SK-N-MC (cell line): ENCODE results near the gene ARHGAP44.

Source experiments
- EZH2 ChIP-seq: fragments of 200-600 bp; sonication (generic); IDR thresholded peaks from one replicate; pipeline ENCODE4 v1.6.1; 2017; ENCODE audit warnings: antibody characterized with exemption
- POLR2AphosphoS5 ChIP-seq: IDR thresholded peaks from 2 replicates; pipeline ENCODE4 v1.6.1; 2012; ENCODE audit warnings: mild to moderate bottlenecking, low read depth, low read length, borderline replicate concordance

DNA sequence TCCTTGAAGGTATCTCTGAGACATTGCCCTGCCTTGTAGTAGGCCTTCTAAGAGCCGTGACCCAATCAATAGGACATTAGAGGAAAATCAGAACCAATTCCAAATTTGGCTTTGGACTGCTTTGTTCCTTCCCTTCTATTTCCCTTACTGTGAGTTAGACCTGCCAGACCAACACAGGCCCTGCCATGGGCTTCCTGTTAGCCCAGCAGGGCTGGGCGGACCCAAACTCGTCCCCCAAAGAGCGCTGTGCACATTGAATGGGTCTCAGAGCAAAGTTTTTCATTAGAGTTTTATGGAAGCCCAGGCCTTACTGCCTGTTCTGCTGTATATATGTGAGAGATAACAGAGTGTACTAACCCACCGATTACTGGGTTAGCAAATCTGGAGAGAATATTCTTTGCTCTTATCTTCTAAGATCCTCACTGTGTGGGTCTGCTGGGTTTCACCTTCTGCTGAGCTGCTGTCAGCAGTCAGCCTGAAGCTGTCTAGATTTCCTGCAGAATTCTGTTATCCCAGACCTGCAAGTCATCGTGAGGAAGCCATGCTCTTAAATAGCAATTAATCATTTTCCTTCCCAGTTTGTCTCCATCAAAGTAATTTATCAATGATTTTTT, 5.7 kb downstream of the ARHGAP44 start:
- no peak for TF ChIP-seq POLR2AphosphoS5
- no peak for TF ChIP-seq EZH2
